ENCODE results near the gene PRSS35. TPM values are rescaled to one million over a fixed set of nuclear protein-coding genes. Genes with fewer than 3 reads are reported as not detected.
"Not testable (repeated sequence)": the region's sequence is repeated elsewhere in the genome, so short reads cannot be mapped to it uniquely, and the experiment has no call there.

PRSS35 gene
- not detected for total RNA-seq

GRCh38 chr6:83511901-83512681 is at the start of gene PRSS35:
TSS of gene PRSS35 (plus strand) at chr6:83512534. CDS start at chr6:83523442, 10,908 bp downstream.
- DNase-seq (ENCODE audit: low spot score in 2 of 2) (peak in 1 of 2 donors; percentile 6), ATAC-seq (peak; percentile 16 to 76)
- H3K27ac Mint-ChIP-seq = no peak within 1 kb of the TSS
- H3K9me3 Mint-ChIP-seq = no peaks in the 10 kb centered on the region
- H3K36me3 Mint-ChIP-seq = no peaks in the 10 kb centered on the region

GRCh38 chr6:83463886-83464285 is 48.4 kb upstream of the PRSS35 start:
- no peak for ATAC-seq
- no peaks in the 10 kb centered on the region for H3K36me3 Mint-ChIP-seq
- no peak for DNase-seq (ENCODE audit: low spot score in 2 of 2)
- no peak overlapping the region for H3K27ac Mint-ChIP-seq
- no peaks in the 10 kb centered on the region for H3K9me3 Mint-ChIP-seq

GRCh38 chr6:83464381-83465140 is 47.8 kb upstream of the PRSS35 start:
- no peak for ATAC-seq
- DNase-seq (ENCODE audit: low spot score in 2 of 2) = no peak
- H3K36me3 Mint-ChIP-seq = no peaks in the 10 kb centered on the region
- no peaks in the 10 kb centered on the region for H3K9me3 Mint-ChIP-seq
- H3K27ac Mint-ChIP-seq = no peak overlapping the region

GRCh38 chr6:83466328-83466727 is 46.0 kb upstream of the PRSS35 start:
- ATAC-seq (no peak), DNase-seq (ENCODE audit: low spot score in 2 of 2) (no peak)
- Mint-ChIP-seq H3K9me3 (no peaks in the 10 kb centered on the region), H3K36me3 (no peaks in the 10 kb centered on the region), H3K27ac (no peak overlapping the region)

- DNase-seq (ENCODE audit: low spot score in 2 of 2) (no peak), ATAC-seq (no peak)
- H3K9me3 Mint-ChIP-seq = no peaks in the 10 kb centered on the region
- no peaks in the 10 kb centered on the region for H3K36me3 Mint-ChIP-seq
- no peak overlapping the region for H3K27ac Mint-ChIP-seq
Observed at GRCh38 chr6:83467620-83468036, 44.7 kb upstream of the PRSS35 start.

GRCh38 chr6:83470001-83470400 is 42.3 kb upstream of the PRSS35 start:
- ATAC-seq (no peak), DNase-seq (ENCODE audit: low spot score in 2 of 2) (no peak)
- H3K27ac Mint-ChIP-seq = no peak overlapping the region
- no peaks in the 10 kb centered on the region for H3K36me3 Mint-ChIP-seq
- H3K9me3 Mint-ChIP-seq = no peaks in the 10 kb centered on the region

- Mint-ChIP-seq H3K27ac (no peak overlapping the region), H3K9me3 (no peaks in the 10 kb centered on the region), H3K36me3 (no peaks in the 10 kb centered on the region)
- ATAC-seq (no peak), DNase-seq (ENCODE audit: low spot score in 2 of 2) (no peak)
Observed at GRCh38 chr6:83470587-83470986, 41.7 kb upstream of the PRSS35 start.

- DNase-seq (ENCODE audit: low spot score in 2 of 2) (no peak), ATAC-seq (no peak)
- no peak overlapping the region for H3K27ac Mint-ChIP-seq
- no peaks in the 10 kb centered on the region for H3K9me3 Mint-ChIP-seq
- H3K36me3 Mint-ChIP-seq = no peaks in the 10 kb centered on the region
Observed at GRCh38 chr6:83472767-83473166, 39.6 kb upstream of the PRSS35 start.

- Mint-ChIP-seq H3K9me3 (no peaks in the 10 kb centered on the region), H3K36me3 (no peaks in the 10 kb centered on the region), H3K27ac (no peak overlapping the region)
- DNase-seq (ENCODE audit: low spot score in 2 of 2) = no peak
- no peak for ATAC-seq
Observed at GRCh38 chr6:83474309-83474708, 38.0 kb upstream of the PRSS35 start.

GRCh38 chr6:83476971-83477370 is 35.4 kb upstream of the PRSS35 start:
- Mint-ChIP-seq H3K9me3 (no peaks in the 10 kb centered on the region), H3K36me3 (no peaks in the 10 kb centered on the region), H3K27ac (no peak overlapping the region)
- DNase-seq (ENCODE audit: low spot score in 2 of 2) = no peak
- no peak for ATAC-seq

GRCh38 chr6:83479389-83479788 is 32.9 kb upstream of the PRSS35 start:
- ATAC-seq (no peak), DNase-seq (ENCODE audit: low spot score in 2 of 2) (no peak)
- Mint-ChIP-seq H3K36me3 (no peaks in the 10 kb centered on the region), H3K9me3 (no peaks in the 10 kb centered on the region), H3K27ac (no peak overlapping the region)

GRCh38 chr6:83480470-83480869 is 31.9 kb upstream of the PRSS35 start:
- H3K27ac Mint-ChIP-seq = no peak overlapping the region
- DNase-seq (ENCODE audit: low spot score in 2 of 2) (no peak), ATAC-seq (no peak)
- no peaks in the 10 kb centered on the region for H3K9me3 Mint-ChIP-seq
- no peaks in the 10 kb centered on the region for H3K36me3 Mint-ChIP-seq

- not testable (repeated sequence) for H3K36me3 Mint-ChIP-seq; H3K27ac Mint-ChIP-seq; H3K9me3 Mint-ChIP-seq; ATAC-seq; DNase-seq (ENCODE audit: low spot score in 2 of 2)
Observed at GRCh38 chr6:83481938-83482337, 30.4 kb upstream of the PRSS35 start.

GRCh38 chr6:83488448-83488847 is 23.9 kb upstream of the PRSS35 start:
- no peak for ATAC-seq

GRCh38 chr6:83488861-83489260 is 23.5 kb upstream of the PRSS35 start:
- H3K36me3 Mint-ChIP-seq = no peaks in the 10 kb centered on the region
- no peaks in the 10 kb centered on the region for H3K9me3 Mint-ChIP-seq
- ATAC-seq (no peak), DNase-seq (ENCODE audit: low spot score in 2 of 2) (no peak)
- H3K27ac Mint-ChIP-seq = no peak overlapping the region

More at GRCh38 chr6:83488448-83488847, 23.9 kb upstream of the PRSS35 start:
- Mint-ChIP-seq H3K9me3 (no peaks in the 10 kb centered on the region), H3K36me3 (no peaks in the 10 kb centered on the region), H3K27ac (no peak overlapping the region)
- no peak for DNase-seq (ENCODE audit: low spot score in 2 of 2)

GRCh38 chr6:83490217-83490807 is 22.0 kb upstream of the PRSS35 start:
- ATAC-seq (no peak), DNase-seq (ENCODE audit: low spot score in 2 of 2) (no peak)
- Mint-ChIP-seq H3K9me3 (no peaks in the 10 kb centered on the region), H3K36me3 (no peaks in the 10 kb centered on the region), H3K27ac (no peak overlapping the region)

- no peak for ATAC-seq
- DNase-seq (ENCODE audit: low spot score in 2 of 2) = no peak
- Mint-ChIP-seq H3K27ac (no peak overlapping the region), H3K36me3 (peaks cover 0 to 4% of the 10 kb centered on the region in 2 donors), H3K9me3 (peaks cover 5 to 6% of the 10 kb centered on the region in 2 donors)
Observed at GRCh38 chr6:83505356-83505755, 7.0 kb upstream of the PRSS35 start.
